Measurements from ENCODE around the gene ZMIZ1.

- no peak for TF ChIP-seq POLR2A (IDR thresholded peaks at IDR 0.05)
- TF ChIP-seq CTCF (IDR thresholded peaks at IDR 0.05), result no peak
These were observed 63.3 kb downstream of the ZMIZ1 start for GRCh38 chr10:79131836-79132631.
